Right kidney (tissue), 9 donors: ENCODE measurements around the gene VRK2.

Experiments used
- DNase-seq: peaks from one replicate; pipeline ENCODE4 v3.0.0-alpha.2; 2016
- long read RNA-seq, 8 donors: transcript quantifications; one replicate each; lab custom pipeline, GENCODE V29; 2026

VRK2 gene
- long read RNA-seq, donor 1, partial matches to known transcripts: 23 of 35 reads
- long read RNA-seq, donor 1, other reads (novel, unspliced or antisense): 11 of 35 reads
- long read RNA-seq, donor 2, partial matches to known transcripts: 0 of 7 reads
- long read RNA-seq, donor 2, other reads (novel, unspliced or antisense): 7 of 7 reads
- long read RNA-seq, donor 3, partial matches to known transcripts: 0 of 9 reads
- long read RNA-seq, donor 3, other reads (novel, unspliced or antisense): 9 of 9 reads
- long read RNA-seq, donor 4, partial matches to known transcripts: 10 of 18 reads
- long read RNA-seq, donor 4, other reads (novel, unspliced or antisense): 7 of 18 reads
- long read RNA-seq, donor 5, partial matches to known transcripts: 17 of 34 reads
- long read RNA-seq, donor 5, other reads (novel, unspliced or antisense): 16 of 34 reads
- long read RNA-seq, donor 6, partial matches to known transcripts: 0 of 9 reads
- long read RNA-seq, donor 6, other reads (novel, unspliced or antisense): 8 of 9 reads
- long read RNA-seq, donor 7, partial matches to known transcripts: 0 of 2 reads
- long read RNA-seq, donor 7, other reads (novel, unspliced or antisense): 0 of 2 reads
- long read RNA-seq, donor 8, partial matches to known transcripts: 20 of 29 reads
- long read RNA-seq, donor 8, other reads (novel, unspliced or antisense): 8 of 29 reads

DNA sequence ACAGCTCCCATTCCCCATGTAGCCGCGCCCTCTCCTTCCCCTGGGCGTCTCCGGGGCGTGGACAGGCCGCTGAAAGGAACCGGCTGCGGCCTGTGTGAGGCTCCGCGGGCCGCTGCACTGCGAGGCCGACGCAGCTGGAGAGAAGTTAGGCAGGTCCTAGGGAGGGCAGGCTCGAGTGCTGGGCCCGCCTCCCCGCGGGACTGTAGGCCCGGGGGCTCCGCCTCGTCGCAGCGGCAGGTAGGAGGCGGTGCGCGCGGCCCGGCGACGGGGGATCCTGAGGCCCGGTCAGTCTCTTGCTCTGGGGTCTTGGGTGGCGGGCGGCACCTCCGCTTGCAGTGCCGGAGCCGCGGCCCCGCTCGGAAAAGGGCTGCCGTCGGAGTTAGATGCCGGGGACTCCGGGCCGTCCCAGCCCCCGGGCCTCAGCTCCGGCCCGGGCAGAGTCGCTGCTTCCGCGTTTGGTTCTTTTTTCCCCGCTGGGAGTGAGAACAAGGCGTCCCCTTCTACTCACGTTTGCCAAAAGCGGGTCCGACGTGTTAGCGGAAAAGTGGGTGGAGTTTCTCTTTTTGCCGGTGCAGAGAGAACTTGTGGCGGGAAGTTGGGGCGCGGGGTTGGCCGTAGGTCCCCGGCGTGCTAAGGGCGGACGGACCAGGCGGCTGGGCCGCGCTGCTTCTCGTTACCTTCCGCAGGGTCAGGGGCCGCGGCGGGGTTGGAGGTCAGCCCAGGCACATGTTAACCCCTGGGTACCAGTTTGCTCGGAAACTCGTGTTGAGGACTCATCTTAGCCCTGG is at the start of gene VRK2:
Gene VRK2 (plus strand): TSS at position 222 of the 788 bp plus-strand sequence. CDS start 2,026 bp downstream, outside the sequence.
- peak; percentile 96 for DNase-seq

DNA sequence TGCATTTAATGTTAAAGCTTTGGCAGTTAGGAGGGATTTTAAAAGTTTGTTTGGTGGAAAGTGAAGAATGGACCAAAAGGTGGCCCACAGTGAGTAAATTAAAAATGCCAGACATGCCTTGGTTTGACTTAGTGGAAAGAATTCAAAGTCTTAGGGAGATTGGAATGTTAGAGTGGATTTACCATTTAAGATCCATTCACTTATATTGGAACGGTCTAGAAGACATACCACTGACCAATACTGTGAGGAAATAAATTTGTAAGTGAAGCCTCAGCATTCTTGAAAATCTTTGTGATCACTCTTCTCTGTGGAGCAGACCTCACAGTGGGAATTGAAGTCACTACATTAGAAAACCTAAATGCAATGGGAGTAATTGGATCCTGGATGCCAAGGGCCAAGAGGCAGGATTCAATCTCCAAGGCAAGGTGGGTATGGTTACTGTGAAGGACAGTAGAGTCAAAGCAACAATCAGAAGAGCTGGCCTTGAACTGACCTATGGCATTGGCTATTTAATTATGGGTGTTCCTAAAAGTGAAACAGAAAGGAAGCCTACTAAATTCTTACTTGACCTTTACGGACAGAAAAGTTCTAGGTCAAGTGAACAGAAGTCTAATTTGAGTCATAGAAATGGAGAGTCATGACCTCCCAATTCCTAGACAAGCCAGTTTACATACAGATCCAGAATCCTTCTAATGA is 40.2 kb upstream of the VRK2 start:
- no peak for DNase-seq

- no peak for DNase-seq
Measured at GRCh38 chr2:58006952-58007284, 39.7 kb upstream of the VRK2 start.

DNA sequence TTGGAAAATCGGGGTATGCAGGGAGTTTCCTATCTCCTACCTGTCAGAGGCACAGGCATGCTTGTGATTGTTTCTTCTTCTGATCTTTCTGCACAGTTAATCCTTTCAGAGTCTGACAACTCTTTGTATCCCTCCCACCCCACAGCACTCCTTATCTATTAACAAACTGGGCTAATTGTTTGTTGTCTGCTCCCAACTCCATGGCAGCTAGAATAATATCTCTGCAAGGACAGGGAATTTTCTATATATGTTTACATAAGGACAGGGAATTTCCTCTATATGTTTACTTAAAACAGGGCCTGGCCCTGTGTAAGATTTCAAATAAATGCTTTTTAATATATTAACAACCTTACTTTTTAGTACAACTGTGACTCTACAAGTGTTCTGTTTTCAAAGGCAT is 36.0 kb upstream of the VRK2 start:
- DNase-seq: no peak

- no peak for DNase-seq
Measured at GRCh38 chr2:58019229-58019628, 27.4 kb upstream of the VRK2 start.

DNA sequence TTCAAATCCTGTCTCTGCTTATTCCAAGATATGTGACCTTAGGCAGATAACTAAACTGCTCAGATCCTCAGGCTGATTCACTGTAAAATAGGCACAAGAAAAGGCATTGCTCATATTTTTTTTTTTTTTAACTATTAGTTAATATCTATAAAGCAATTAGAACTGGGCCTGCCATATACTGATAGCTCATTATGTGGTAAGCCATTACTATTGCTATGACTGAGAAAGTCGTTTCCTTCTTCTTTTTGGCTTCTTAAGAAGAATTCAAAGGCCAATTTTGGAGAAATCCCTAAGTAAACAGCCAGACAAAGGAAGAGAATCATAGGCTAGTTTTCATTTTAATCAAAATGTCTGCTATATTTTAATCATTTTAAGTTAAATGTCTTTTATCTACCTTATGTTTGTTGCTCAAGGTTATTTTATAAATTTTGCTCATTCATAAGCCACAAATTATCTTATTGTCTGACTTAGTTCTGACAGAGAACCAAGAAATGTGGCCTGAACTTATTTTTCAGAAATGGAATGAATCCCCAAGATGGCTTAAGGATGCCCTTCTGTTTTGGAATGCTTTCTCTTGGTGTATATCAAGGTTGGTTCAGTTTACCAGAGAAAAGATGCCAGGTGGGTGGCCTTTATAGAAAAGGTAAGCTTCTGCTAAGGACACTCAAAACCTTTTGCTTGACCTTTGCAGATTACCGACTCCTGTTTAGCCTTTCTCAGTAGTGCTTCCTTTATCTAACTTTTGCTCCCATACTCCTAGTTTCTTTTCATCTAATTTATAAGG is 21.3 kb upstream of the VRK2 start:
- no peak for DNase-seq

- DNase-seq: no peak
Measured at GRCh38 chr2:58027029-58027428, 19.6 kb upstream of the VRK2 start.

DNA sequence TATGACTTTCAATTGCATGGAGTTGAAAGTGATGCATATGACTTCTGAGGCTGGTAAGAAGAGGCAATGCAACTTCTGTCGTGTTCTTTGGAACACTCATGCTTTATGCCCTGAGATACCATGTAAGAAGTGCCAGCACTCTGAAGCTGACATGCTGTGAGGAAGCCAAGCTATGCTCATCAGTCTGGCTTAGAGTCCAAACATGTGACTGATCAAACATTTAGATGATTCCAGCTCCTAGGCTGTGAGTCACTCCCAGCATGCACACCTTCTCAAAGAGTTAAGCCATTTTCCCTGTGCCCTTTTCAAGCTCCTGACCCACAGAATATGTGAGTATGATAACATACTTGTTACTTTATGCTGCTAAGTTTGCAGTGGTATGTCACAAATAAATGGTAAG is 15.8 kb upstream of the VRK2 start:
- DNase-seq: no peak

- no peak for DNase-seq
Measured at GRCh38 chr2:58032016-58032763, 14.4 kb upstream of the VRK2 start.

GRCh38 chr2:58032764-58033080 is 13.9 kb upstream of the VRK2 start:
- DNase-seq: no peak

- no peak for DNase-seq
Measured at GRCh38 chr2:58033530-58033929, 13.1 kb upstream of the VRK2 start.

DNA sequence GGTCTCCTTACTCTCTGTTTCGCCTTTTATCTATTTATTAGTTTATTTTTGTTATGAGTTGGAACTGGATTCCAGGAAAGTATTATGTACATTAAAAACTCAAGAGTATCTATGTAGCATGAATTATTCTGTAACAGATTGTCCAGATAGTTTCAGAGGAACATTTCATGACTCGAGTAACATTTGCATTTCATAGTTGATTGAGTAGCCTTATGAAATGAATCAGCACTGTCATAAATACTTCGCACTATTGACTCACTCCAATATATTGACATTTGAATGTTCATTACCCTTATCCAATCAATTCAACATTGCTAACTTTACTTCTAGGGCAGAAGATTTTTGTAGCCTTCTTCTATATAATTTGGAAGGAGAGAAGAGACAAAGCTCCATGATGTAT is 11.3 kb upstream of the VRK2 start:
- no peak for DNase-seq

GRCh38 chr2:58039170-58039611 is 7.4 kb upstream of the VRK2 start:
- DNase-seq: no peak

DNA sequence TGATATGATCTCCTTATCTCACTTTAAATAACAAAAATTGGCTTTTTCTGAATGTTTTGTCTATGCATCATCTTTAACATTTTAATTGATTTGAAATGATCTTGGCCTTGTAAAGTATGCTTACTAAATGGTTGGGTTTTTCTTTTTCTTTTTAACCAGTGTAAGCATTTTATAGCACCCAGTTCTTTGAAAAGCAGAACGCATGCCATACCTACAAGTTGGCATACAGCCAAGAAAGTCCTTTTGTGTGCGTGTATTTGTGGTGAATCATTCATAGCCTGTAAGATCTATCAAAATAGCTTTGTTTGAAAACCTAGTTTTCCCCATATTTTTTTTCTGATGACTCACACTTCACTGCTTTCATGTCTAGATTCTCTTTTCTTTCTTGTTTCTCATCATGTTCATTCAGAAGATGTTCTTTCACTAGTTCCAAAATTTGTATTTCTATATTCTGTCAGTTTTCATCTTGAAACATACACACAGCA is 4.1 kb upstream of the VRK2 start:
- DNase-seq: no peak

DNA sequence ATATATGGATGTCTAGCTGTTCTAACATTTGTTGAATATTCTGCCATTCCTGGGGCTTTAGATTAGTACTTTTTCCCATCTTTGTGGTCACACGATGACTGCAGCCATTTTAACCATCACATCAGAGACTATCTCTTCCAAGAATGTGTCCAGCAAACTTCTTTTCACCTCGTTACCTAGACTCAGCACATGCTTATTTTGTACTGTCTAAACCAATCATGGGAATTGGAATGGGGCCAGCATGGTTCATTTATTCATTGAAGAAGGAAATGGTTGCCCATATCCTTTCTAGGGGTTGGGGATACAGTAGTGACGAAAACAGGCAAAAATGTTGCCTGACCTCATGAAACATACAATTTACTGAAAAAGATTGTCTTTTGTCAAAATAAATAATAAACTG is 2.5 kb upstream of the VRK2 start:
- no peak for DNase-seq

DNA sequence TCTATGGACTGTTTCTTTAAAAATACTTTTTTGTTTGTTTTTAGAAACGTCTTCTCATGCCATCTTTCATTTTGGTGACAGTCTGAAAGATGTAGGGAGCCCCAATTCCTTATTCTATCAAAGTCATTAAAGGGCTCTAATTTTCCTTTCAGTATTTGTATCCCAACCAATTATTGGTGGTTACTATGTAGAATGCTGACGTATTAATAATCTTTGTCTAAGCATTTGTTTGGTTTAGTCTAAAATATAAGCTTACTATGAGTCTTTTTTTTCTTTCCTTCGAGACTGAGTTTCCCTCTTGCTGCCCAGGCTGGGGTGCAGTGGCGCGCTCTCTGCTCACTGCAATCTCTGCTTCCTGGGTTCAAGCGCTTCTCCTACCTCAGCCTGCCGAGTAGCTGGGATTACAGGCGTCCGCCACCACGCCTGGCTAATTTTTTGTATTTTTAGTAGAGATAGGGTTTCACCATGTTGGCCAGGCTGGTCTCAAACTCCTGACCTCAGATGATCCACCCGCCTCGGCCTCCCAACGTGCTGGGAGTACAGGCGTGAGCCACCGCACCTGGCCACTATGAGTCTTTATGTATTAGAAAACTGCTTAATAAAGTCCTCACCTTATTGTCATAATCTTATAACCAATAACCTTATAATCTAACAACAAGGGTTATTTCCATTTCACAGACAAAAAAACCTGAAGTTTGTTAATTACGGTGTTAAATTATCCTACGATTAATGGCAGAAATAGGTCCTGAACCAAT is 849 bp upstream of the VRK2 start:
- DNase-seq: no peak

DNA sequence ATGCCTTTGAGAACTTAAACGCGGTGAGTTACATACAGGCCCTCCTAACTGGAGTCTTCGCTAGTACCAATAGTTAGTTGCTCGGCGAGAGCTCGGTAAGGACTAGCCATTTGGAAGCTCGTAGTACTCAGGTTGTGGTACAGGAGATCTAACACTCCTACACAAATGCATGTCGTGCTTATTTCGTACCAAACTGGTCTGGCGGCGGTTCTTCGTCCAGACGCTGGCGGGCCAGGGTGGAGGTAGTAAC is 346 bp upstream of the VRK2 start:
- no peak for DNase-seq

DNA sequence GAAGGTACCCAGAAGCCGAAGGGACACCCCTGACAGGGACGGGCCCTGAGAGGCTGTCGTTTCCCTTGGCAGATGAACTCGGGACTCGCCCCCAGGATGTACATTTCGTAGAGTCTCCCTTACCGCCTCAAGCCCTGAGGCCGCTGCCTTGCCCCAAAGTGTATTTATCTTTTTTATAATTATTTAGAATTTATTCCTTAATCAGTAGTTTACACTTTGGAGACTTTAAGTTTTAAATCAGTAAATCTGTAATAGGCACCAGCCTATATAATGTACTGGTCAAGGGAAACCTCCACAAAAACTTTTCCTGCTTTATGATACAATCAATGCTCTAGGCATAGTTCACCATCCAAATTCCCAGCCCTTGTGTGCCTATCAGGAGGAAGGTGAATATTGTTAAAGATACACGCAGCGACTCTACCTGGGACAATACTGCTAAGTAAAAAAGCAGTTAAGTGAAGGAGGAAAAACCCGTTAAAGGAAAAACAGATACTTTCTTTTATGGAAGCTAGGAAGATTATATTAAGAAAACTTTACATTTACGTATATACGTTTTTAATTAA is 848 bp downstream of the VRK2 start:
- DNase-seq: no peak

DNA sequence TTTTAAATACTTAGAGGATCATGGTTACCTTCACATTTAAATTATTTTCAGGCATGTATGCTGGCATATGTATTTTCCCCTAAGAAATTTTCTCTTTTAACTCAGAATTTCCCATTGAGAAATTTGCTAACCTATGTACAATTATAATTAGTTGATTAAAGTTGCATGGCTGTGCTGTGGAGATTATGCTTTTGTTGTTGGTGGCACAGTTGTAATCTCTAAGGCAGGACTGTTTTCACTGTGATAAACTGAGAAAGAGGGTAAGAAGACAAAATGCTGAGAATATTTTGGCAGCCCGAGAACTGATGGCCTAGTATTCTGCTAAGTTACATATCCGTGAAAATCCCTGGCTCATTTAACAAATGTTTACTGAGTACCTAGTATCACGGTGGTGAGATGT is 1.4 kb downstream of the VRK2 start:
- DNase-seq: no peak

- no peak for DNase-seq
Measured at GRCh38 chr2:58051445-58051844, 4.8 kb downstream of the VRK2 start.
